Measurements from ENCODE around the gene AMN. TPM values are rescaled to one million over a fixed set of nuclear protein-coding genes. Genes with fewer than 3 reads are reported as not detected.

The AMN gene
- total RNA-seq, 4 donors from 2014 or later, result 0.11 to 0.32 TPM; not detected in 2

DNA sequence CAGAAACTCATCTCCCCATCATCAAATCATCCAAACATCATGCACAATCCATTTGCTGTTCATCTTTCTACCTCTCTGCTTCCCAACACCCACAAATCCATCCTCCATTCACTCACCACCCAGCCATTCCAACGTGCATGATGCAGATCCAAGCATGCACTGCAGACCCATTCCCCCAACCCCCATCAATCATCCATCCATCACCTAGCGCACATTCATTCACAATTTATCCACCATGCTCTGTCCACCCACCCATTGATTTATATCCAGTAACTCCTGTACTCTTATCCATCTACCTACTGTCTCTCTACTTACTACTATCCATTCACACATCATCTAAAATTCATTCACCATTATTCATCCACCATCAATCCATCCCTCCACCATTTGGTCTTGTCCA is 4.0 kb upstream of the AMN start:
- H3K27ac ChIP-seq (replicated peaks in 1 of 4), result no peak overlapping the region
- H3K4me1 ChIP-seq, result peaks cover 7 to 11% (median 9%) of the 10 kb centered on the region in 4 donors
- 58% methylated on average over 2 of the region's 2 CpGs for WGBS
- no peaks in the 10 kb centered on the region for H3K9me3 ChIP-seq
- no peaks in the 10 kb centered on the region for H3K36me3 ChIP-seq
- H3K27me3 ChIP-seq, result peaks cover 0 to 22% (median 7%) of the 10 kb centered on the region in 4 donors
- H3K4me3 ChIP-seq, result no peak overlapping the region
- DNase-seq (ENCODE audit: extremely low spot score), result no peak
- TF ChIP-seq POLR2A (IDR thresholded peaks at IDR 0.05; ENCODE audit: low read depth), result no peak
- TF ChIP-seq, protein P1, sequence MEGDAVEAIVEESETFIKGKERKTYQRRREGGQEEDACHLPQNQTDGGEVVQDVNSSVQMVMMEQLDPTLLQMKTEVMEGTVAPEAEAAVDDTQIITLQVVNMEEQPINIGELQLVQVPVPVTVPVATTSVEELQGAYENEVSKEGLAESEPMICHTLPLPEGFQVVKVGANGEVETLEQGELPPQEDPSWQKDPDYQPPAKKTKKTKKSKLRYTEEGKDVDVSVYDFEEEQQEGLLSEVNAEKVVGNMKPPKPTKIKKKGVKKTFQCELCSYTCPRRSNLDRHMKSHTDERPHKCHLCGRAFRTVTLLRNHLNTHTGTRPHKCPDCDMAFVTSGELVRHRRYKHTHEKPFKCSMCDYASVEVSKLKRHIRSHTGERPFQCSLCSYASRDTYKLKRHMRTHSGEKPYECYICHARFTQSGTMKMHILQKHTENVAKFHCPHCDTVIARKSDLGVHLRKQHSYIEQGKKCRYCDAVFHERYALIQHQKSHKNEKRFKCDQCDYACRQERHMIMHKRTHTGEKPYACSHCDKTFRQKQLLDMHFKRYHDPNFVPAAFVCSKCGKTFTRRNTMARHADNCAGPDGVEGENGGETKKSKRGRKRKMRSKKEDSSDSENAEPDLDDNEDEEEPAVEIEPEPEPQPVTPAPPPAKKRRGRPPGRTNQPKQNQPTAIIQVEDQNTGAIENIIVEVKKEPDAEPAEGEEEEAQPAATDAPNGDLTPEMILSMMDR (IDR thresholded peaks at IDR 0.05), result no peak
- no peak for TF ChIP-seq EP300 (IDR thresholded peaks at IDR 0.05)
- TF ChIP-seq POLR2AphosphoS5 (IDR thresholded peaks at IDR 0.05), result no peak
- intact Hi-C loops (cut with DNase I), result loop anchor here (2.0 to 10.0 kb wide), 3 partner anchors 144 to 396 kb away; partner anchors contain the start of gene TRAF3

DNA sequence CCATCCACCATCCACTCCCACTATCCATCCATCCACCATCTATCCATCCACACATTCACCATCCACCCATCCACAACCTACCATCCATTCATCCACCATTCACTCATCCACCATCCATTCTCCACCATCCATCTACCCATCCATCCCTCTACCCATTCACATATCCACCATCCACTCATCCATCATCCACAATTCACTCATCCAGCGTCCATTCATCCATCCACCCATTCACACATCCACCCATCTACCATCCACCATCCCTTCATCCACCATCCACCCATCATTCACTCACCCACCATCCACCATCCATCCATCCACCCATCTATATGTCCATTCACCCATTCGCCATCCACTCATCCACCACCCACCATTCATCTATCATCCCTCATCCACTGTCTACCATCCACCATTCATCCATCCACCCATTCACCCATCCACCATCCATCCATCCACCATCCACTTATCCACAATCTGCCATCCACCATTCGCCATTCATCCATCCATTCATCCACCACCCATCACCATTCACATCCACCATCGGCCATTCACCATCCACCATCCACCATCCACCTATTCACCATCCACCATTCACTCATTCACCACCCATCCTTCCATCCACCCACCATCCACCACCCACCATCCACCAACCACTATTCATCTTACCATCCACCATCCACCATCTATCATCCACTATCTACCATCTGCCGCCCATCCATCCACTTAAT is 2.0 kb upstream of the AMN start:
- H3K4me1 ChIP-seq, result peaks cover 12 to 18% (median 17%) of the 10 kb centered on the region in 4 donors
- TF ChIP-seq POLR2A (IDR thresholded peaks at IDR 0.05; ENCODE audit: low read depth) (no peak), EP300 (IDR thresholded peaks at IDR 0.05) (no peak), POLR2AphosphoS5 (IDR thresholded peaks at IDR 0.05) (no peak)
- TF ChIP-seq, protein P1 (IDR thresholded peaks at IDR 0.05), result no peak
- DNase-seq (ENCODE audit: extremely low spot score), result no peak
- 96% methylated on average over 5 of the region's 5 CpGs for WGBS
- no peak overlapping the region for H3K4me3 ChIP-seq
- no peaks in the 10 kb centered on the region for H3K36me3 ChIP-seq
- H3K27ac ChIP-seq (replicated peaks in 1 of 4), result no peak overlapping the region
- H3K9me3 ChIP-seq, result no peaks in the 10 kb centered on the region
- peaks cover 0 to 42% (median 18%) of the 10 kb centered on the region in 4 donors for H3K27me3 ChIP-seq
- intact Hi-C loops (cut with DNase I), result no loop called here

DNA sequence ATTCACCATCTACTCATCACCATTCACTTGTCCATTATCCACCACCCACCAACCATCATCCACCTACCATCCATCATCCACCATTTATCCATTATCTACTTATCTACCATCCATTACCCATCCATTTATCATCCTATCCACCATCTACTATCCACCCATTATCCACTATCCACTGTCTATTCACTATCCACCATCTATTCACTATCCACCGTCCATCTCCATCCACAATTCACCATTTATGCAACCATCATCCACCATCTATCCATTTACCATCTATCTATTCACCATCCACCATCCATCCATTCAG is 1.5 kb upstream of the AMN start:
- WGBS, result 95% methylated on average over 1 of the region's 1 CpG
- Histone ChIP-seq H3K9me3 (no peaks in the 10 kb centered on the region), H3K4me3 (no peak overlapping the region), H3K27ac (replicated peaks in 1 of 4) (no peak overlapping the region), H3K27me3 (peaks cover 0 to 48% (median 21%) of the 10 kb centered on the region in 4 donors), H3K36me3 (no peaks in the 10 kb centered on the region), H3K4me1 (peaks cover 12 to 18% (median 17%) of the 10 kb centered on the region in 4 donors)
- intact Hi-C loops (cut with DNase I), result no loop called here
- TF ChIP-seq, protein P1 (IDR thresholded peaks at IDR 0.05), result no peak
- TF ChIP-seq POLR2A (IDR thresholded peaks at IDR 0.05; ENCODE audit: low read depth), result no peak
- TF ChIP-seq POLR2AphosphoS5 (IDR thresholded peaks at IDR 0.05), result no peak
- no peak for TF ChIP-seq EP300 (IDR thresholded peaks at IDR 0.05)
- no peak for DNase-seq (ENCODE audit: extremely low spot score)

DNA sequence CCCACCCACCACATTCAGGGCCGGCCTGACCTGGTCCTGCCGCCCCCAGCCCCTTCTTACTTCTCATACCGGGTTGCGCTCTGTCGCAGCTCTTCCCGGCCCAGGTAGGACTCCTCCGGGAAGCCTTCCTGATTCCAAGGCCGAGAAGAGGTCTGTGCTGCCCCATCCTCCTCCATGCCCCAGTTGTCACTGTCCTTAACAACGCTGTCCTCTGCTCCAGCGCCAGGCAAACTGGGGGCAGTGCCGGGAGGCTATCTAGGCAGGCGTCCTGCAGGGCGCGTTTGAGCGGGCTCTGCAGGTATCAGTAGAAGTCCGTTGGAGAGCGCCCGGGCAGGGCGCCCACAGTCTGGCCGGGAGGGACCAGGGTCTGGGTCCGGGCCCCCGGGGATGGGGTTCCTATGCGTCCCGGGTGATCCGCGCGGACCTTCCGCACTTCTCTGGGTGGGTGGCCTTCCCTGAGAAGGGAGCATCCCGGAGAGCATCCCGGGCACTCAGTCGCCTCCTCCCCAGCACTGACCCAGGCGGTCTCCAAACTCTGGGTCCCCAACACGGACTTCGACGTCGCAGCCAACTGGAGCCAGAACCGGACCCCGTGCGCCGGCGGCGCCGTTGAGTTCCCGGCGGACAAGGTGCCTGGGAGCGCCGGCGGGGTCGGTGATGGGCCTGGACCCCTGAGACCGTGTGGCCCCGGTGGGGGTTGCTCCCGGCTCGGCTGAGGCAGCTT is 900 bp downstream of the AMN start:
- Histone ChIP-seq H3K36me3 (no peaks in the 10 kb centered on the region), H3K27ac (replicated peaks in 1 of 4) (no peak overlapping the region), H3K4me3 (peak overlapping the region; percentile 27 to 44 (median 32)), H3K9me3 (no peaks in the 10 kb centered on the region), H3K27me3 (peaks cover 0 to 62% (median 24%) of the 10 kb centered on the region in 4 donors), H3K4me1 (peaks cover 17 to 25% (median 23%) of the 10 kb centered on the region in 4 donors)
- intact Hi-C loops (cut with DNase I), result no loop called here
- no peak for DNase-seq (ENCODE audit: extremely low spot score)
- TF ChIP-seq POLR2A (IDR thresholded peaks at IDR 0.05; ENCODE audit: low read depth) (no peak), POLR2AphosphoS5 (IDR thresholded peaks at IDR 0.05) (no peak), EP300 (IDR thresholded peaks at IDR 0.05) (no peak)
- TF ChIP-seq, protein P1 (IDR thresholded peaks at IDR 0.05), result no peak
- WGBS, result 6% methylated on average over 11 of the region's 53 CpGs
